K562 (cell line): Measurements from ENCODE around the gene ECT2. TPM values are rescaled to one million over a fixed set of nuclear protein-coding genes. Genes with fewer than 3 reads are reported as not detected.

Source experiments
- ATAC-seq: fragments of 200-7000 bp; cut with Tn5 transposase; 3 replicates; pipeline ENCODE4 v1.9.1; 2020; ENCODE audit warnings: moderate library complexity
- BruUV-seq: library from RNA; stranded (reverse); fragments of 400-500 nt; replicated peaks from 2 replicates; lab custom pipeline; 2021; lab: Mats Ljungman, UMichigan
- CTCF ChIA-PET: fragments of 300-600 bp; formaldehyde crosslinking; extraction: SDS; loops from one replicate; lab custom pipeline; 2021; ENCODE audit warnings: low intra/inter-chr PET ratio; lab: Yijun Ruan, JAX
- POLR2A ChIA-PET: fragments of 300-600, 350-650 bp; sonication (Branson Sonifier 250); formaldehyde crosslinking; extraction: SDS; loops from one replicate; lab custom pipeline; 2021; ENCODE audit warnings: antibody characterized with exemption, inconsistent platforms; lab: Yijun Ruan, JAX
- DNase-seq, 4 experiments: peaks; one replicate each; pipeline versions ENCODE4 v3.0.0 to v3.0.0-alpha.2; 2011 to 2018; ENCODE audit warnings: low spot score in 3 of 4, mixed read lengths in 3 of 4; ENCODE audit errors: extremely low read depth in 1 of 4
- FAIRE-seq: peaks from 2 replicates; lab custom pipeline; 2011; peaks lifted over from hg19 to GRCh38; lab: Jason Lieb, UNC
- H2AFZ ChIP-seq: 2 replicates; pipeline ENCODE4 v1.6.0; 2011; ENCODE audit warnings: low read depth, low read length, control low read depth, inconsistent platforms
- H3K27ac ChIP-seq: fragments of 200-600 bp; 3 replicates; pipeline ENCODE4 v1.8.0; 2011; ENCODE audit warnings: low read depth, mild to moderate bottlenecking, control low read depth, inconsistent platforms, low read length, moderate library complexity, mixed read lengths; ENCODE audit errors: extremely low read depth
- H3K27me3 ChIP-seq, 2 experiments: fragments of 300-600 bp in 1 of 2; 2 replicates in 1 of 2; 3 replicates in 1 of 2; pipeline versions ENCODE4 v1.6.0 to v1.8.0; 2011; ENCODE audit warnings: inconsistent platforms in 2 of 2, low read length in 2 of 2, mild to moderate bottlenecking in 1 of 2, mixed read lengths in 1 of 2, moderate library complexity in 1 of 2; ENCODE audit not compliant: control insufficient read depth in 2 of 2, insufficient read depth in 2 of 2
- H3K36me3 ChIP-seq: fragments of 300-600 bp; 3 replicates; pipeline ENCODE4 v1.8.0; 2011; ENCODE audit warnings: mild to moderate bottlenecking, low read length, inconsistent platforms; ENCODE audit not compliant: control insufficient read depth, insufficient read depth
- H3K4me1 ChIP-seq, 2 experiments: fragments of 200-600 bp in 1 of 2; replicated peaks in 1 of 2; 2 replicates in 1 of 2; 3 replicates in 1 of 2; pipeline versions ENCODE4 v1.5.1 to v1.8.0; 2011; ENCODE audit warnings: inconsistent platforms in 2 of 2, low read length in 2 of 2, mild to moderate bottlenecking in 1 of 2, mixed read lengths in 1 of 2, moderate library complexity in 1 of 2; ENCODE audit not compliant: control insufficient read depth in 2 of 2, insufficient read depth in 2 of 2
- H3K4me2 ChIP-seq: 2 replicates; pipeline ENCODE4 v1.6.1; 2011; ENCODE audit warnings: low read length, control low read depth, inconsistent platforms, mixed read lengths; ENCODE audit not compliant: insufficient read depth
- H3K4me3 ChIP-seq: fragments of 200-600 bp; sonication (generic), shearing (Covaris generic); 2 replicates; pipeline ENCODE4 v1.5.1; 2016; ENCODE audit warnings: control low read depth, inconsistent platforms
- H3K79me2 ChIP-seq: fragments of 200-600 bp; 3 replicates; pipeline ENCODE4 v1.8.0; 2011; ENCODE audit warnings: low read length, inconsistent platforms; ENCODE audit not compliant: control insufficient read depth, insufficient read depth
- H3K9ac ChIP-seq, 2 experiments: 2 replicates each; pipeline versions ENCODE4 v1.6.0 to v1.6.1; 2011; ENCODE audit warnings: low read depth in 2 of 2, low read length in 2 of 2, control low read depth in 1 of 2, inconsistent platforms in 1 of 2, mild to moderate bottlenecking in 1 of 2, mixed read lengths in 1 of 2; ENCODE audit not compliant: insufficient read depth in 1 of 2
- H3K9me1 ChIP-seq: one replicate; pipeline ENCODE4 v1.6.0; 2011; ENCODE audit warnings: inconsistent platforms, mild to moderate bottlenecking, low read length, moderate library complexity; ENCODE audit not compliant: control insufficient read depth, insufficient read depth
- H3K9me3 ChIP-seq: replicated peaks from 2 replicates; pipeline ENCODE4 v1.5.1; 2011; ENCODE audit warnings: low read depth, low read length, inconsistent platforms; ENCODE audit not compliant: control insufficient read depth, insufficient read depth
- H4K20me1 ChIP-seq: replicated peaks from 2 replicates; pipeline ENCODE4 v1.6.1; 2011; ENCODE audit warnings: low read length, inconsistent platforms, mixed read lengths; ENCODE audit not compliant: control insufficient read depth, insufficient read depth
- HDAC1 ChIP-seq, 2 experiments: fragments of 450-650 bp; IDR thresholded peaks; 2 replicates each; pipeline ENCODE4 v1.6.1; 2016 to 2017; ENCODE audit warnings: inconsistent platforms in 1 of 2, mild to moderate bottlenecking in 1 of 2, moderate library complexity in 1 of 2
- KDM2B ChIP-seq: fragments of 250-450 bp; sonication (Bioruptor Pico); IDR thresholded peaks from 2 replicates; pipeline ENCODE4 v1.8.0; 2021; ENCODE audit warnings: mild to moderate bottlenecking, moderate library complexity
- NR2C1 ChIP-seq, 2 experiments: fragments of 450-650 bp; IDR thresholded peaks; 2 replicates each; pipeline ENCODE4 v1.6.1; 2017; ENCODE audit warnings: mild to moderate bottlenecking in 2 of 2, antibody characterized with exemption in 1 of 2, inconsistent platforms in 1 of 2, missing compliant biosample characterization in 1 of 2, missing genetic modification characterization in 1 of 2
- SP1 ChIP-seq: sonication (generic); formaldehyde crosslinking; IDR thresholded peaks from 2 replicates; pipeline ENCODE4 v1.8.1; 2022; ENCODE audit warnings: mild to moderate bottlenecking, missing genetic modification reagents
- WGBS: fragments of 100-300 bp; shearing (Covaris generic); methylation state at CpG from one replicate; pipeline ENCODE4 v1.1.6; 2016; ENCODE audit warnings: low coverage, mixed read lengths; ENCODE audit not compliant: insufficient coverage; ENCODE audit errors: missing lambda C conversion rate; 5-methylcytosine and 5-hydroxymethylcytosine counted together
- in situ Hi-C: fragments of 300-500 bp; cut with MboI; formaldehyde crosslinking; loops from 4 replicates; pipeline ENCODE4 v1.15.0; 2018; ENCODE audit warnings: inconsistent platforms, mixed read lengths
- intact Hi-C: fragments of 100-400 bp; cut with micrococcal nuclease; formaldehyde crosslinking; loops from 2 replicates; pipeline ENCODE4 v1.14.2; 2022
- polyA plus RNA-seq, 8 experiments: library from polyadenylated mRNA; depleted of rRNA in 4 of 8; stranded (reverse) in 5 of 8; unstranded in 3 of 8; fragments of >200 nt; fragmentation: Nextera tagmentation in 2 of 8; fragmentation: Illumina TruSeq in 1 of 8; extraction: Ambion mirVana in 2 of 8; extraction: Trizol in 1 of 8; gene quantifications; 2 replicates each; pipeline versions ENCODE4 v1.2.1 to v1.2.3, GENCODE V29; 2011 to 2014; ENCODE audit warnings: inconsistent platforms in 1 of 8, missing spikeins in 1 of 8
- total RNA-seq, 7 experiments: library from RNA; depleted of rRNA in 6 of 7; stranded (reverse); fragments of >200 nt in 6 of 7; fragmentation: Illumina TruSeq in 2 of 7; extraction: Trizol in 2 of 7; gene quantifications; 2 replicates each; pipeline versions ENCODE4 v1.2.1 to v1.2.3, GENCODE V29; 2011 to 2021; ENCODE audit warnings: low replicate concordance in 1 of 7
- TF ChIP-seq, protein P1 (sequence below): fragments of 250-450 bp; sonication (Bioruptor Pico); IDR thresholded peaks from 2 replicates; pipeline ENCODE4 v1.8.0; 2021; ENCODE audit warnings: borderline replicate concordance, mild to moderate bottlenecking, moderate library complexity; ENCODE audit not compliant: poor library complexity, severe bottlenecking
- TF ChIP-seq, protein P2 (sequence below), 3 experiments: IDR thresholded peaks in 2 of 3; conservative IDR thresholded peaks in 1 of 3; 2 replicates each; pipeline ENCODE4 v1.5.1; 2011 to 2012; ENCODE audit warnings: low read length in 3 of 3, mild to moderate bottlenecking in 3 of 3, control low read depth in 2 of 3, improper control_type of control experiment in 1 of 3, inconsistent platforms in 1 of 3, low read depth in 1 of 3, mixed read lengths in 1 of 3, moderate library complexity in 1 of 3; ENCODE audit not compliant: insufficient read depth in 2 of 3
- TF ChIP-seq, protein P3 (sequence below), 2 experiments: fragments of 450-650 bp; IDR thresholded peaks; 2 replicates each; pipeline ENCODE4 v1.6.1; 2018; ENCODE audit warnings: mild to moderate bottlenecking in 2 of 2, low read depth in 1 of 2; ENCODE audit not compliant: partially characterized antibody in 2 of 2

Gene ECT2
- total and polyA plus RNA-seq, 9 of the 15 experiments (the other 6 are each of a cell fraction or from before 2014, with no cell fraction given): 19.0 to 53.0 (median 36.5) TPM

DNA sequence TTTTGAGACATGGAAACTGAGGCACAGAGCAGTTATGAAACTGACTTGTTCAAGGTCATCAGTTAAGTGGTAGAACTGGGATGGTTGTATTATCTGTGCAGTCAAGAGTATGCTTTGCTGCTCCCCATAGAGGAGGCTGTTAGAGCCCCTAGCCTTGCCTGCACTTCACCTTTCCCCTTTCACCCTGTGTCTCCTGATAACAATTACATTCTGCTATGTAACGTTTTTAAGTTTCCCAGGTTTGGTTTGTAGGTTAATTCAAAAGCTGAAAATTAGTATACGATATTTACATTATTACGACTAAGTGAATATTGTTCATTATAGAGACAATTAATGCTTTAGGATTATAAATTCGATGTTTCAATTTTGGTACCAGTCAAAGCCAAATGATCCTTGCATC lies 89.9 kb downstream of the ECT2 start:
- no peaks in the 10 kb centered on the region for H3K36me3 ChIP-seq
- DNase-seq (no peak), FAIRE-seq (no peak), ATAC-seq (no peak)
- no peaks in the 10 kb centered on the region for H3K79me2 ChIP-seq
- peak overlapping the region; percentile 17; the same call in 1 of the 2 replicates for H2AFZ ChIP-seq
- in situ Hi-C loops (no loop called here), intact Hi-C loops (no loop called here)
- no peak overlapping the region for H3K9ac ChIP-seq
- ChIA-PET CTCF (no interaction called here), POLR2A (no interaction called here)
- peaks cover 4 to 15% of the 10 kb centered on the region in 2 experiments; a peak in 3 of 5 replicates for H3K4me1 ChIP-seq
- no peaks in the 10 kb centered on the region for H3K27me3 ChIP-seq
- no peaks in the 10 kb centered on the region for H4K20me1 ChIP-seq
- TF ChIP-seq, protein P1, sequence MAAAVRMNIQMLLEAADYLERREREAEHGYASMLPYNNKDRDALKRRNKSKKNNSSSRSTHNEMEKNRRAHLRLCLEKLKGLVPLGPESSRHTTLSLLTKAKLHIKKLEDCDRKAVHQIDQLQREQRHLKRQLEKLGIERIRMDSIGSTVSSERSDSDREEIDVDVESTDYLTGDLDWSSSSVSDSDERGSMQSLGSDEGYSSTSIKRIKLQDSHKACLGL (CRISPR knock-in tag): no peak
- no peak for TF ChIP-seq SP1
- TF ChIP-seq KDM2B: no peak
- TF ChIP-seq NR2C1 (IDR thresholded peaks at IDR 0.05): peak; percentile 65
- TF ChIP-seq NR2C1 (tag; IDR thresholded peaks at IDR 0.05): peak; percentile 55
- WGBS: 62% methylated on average over 4 of the region's 4 CpGs
- H3K27ac ChIP-seq: no peak overlapping the region
- no TSS peak for BruUV-seq
- no peak overlapping the region for H3K4me2 ChIP-seq
- H3K9me1 ChIP-seq: no peaks in the 10 kb centered on the region
- no peaks in the 10 kb centered on the region for H3K9me3 ChIP-seq
- no peak overlapping the region for H3K4me3 ChIP-seq

DNA sequence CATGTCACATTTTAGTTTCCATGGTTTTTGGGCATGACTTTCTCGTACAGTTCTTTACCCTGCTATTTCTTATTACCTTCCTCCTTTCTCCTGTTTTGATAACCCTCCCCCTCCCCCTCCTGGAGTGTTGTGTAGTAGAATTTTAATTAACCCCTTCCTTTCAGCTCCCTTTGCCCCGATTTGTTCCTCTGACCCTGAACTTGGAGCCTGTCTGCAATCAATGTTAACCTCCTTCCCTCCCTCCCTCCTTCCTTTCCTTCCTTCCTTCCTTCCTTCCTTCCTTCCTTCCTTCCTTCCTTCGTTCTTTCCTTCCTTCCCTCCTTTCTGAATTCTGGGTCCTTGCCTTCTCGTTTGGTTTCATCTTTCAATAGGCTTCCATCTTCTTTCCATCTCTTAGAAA lies 90.4 kb downstream of the ECT2 start:
- ChIA-PET POLR2A (no interaction called here), CTCF (no interaction called here)
- DNase-seq: no peak
- Histone ChIP-seq H3K9ac (no peak overlapping the region), H4K20me1 (no peaks in the 10 kb centered on the region), H2AFZ (peak overlapping the region; percentile 49), H3K4me2 (no peak overlapping the region), H3K4me3 (no peak overlapping the region), H3K9me1 (no peaks in the 10 kb centered on the region), H3K27me3 (no peaks in the 10 kb centered on the region), H3K79me2 (no peaks in the 10 kb centered on the region), H3K4me1 (peaks cover 4 to 17% of the 10 kb centered on the region in 2 experiments; a peak in 3 of 5 replicates), H3K36me3 (no peaks in the 10 kb centered on the region), H3K9me3 (no peaks in the 10 kb centered on the region), H3K27ac (no peak overlapping the region)
- 39% methylated on average over 3 of the region's 4 CpGs for WGBS
- intact Hi-C loops (no loop called here), in situ Hi-C loops (no loop called here)
- no peak for FAIRE-seq
- no peak for ATAC-seq
- no TSS peak for BruUV-seq
- peak in 1 of 2 experiments; percentile 20; a peak in 1 of 4 replicates for TF ChIP-seq HDAC1 (IDR thresholded peaks at IDR 0.05)
- TF ChIP-seq, protein P2, sequence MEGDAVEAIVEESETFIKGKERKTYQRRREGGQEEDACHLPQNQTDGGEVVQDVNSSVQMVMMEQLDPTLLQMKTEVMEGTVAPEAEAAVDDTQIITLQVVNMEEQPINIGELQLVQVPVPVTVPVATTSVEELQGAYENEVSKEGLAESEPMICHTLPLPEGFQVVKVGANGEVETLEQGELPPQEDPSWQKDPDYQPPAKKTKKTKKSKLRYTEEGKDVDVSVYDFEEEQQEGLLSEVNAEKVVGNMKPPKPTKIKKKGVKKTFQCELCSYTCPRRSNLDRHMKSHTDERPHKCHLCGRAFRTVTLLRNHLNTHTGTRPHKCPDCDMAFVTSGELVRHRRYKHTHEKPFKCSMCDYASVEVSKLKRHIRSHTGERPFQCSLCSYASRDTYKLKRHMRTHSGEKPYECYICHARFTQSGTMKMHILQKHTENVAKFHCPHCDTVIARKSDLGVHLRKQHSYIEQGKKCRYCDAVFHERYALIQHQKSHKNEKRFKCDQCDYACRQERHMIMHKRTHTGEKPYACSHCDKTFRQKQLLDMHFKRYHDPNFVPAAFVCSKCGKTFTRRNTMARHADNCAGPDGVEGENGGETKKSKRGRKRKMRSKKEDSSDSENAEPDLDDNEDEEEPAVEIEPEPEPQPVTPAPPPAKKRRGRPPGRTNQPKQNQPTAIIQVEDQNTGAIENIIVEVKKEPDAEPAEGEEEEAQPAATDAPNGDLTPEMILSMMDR (IDR thresholded peaks at IDR 0.05 in 2 of 3, conservative IDR thresholded peaks at IDR 0.05 in 1 of 3; ENCODE audit: insufficient read depth in 2 of 3, low read depth in 1 of 3, low read length in 3 of 3): no peak
- TF ChIP-seq, protein P3, sequence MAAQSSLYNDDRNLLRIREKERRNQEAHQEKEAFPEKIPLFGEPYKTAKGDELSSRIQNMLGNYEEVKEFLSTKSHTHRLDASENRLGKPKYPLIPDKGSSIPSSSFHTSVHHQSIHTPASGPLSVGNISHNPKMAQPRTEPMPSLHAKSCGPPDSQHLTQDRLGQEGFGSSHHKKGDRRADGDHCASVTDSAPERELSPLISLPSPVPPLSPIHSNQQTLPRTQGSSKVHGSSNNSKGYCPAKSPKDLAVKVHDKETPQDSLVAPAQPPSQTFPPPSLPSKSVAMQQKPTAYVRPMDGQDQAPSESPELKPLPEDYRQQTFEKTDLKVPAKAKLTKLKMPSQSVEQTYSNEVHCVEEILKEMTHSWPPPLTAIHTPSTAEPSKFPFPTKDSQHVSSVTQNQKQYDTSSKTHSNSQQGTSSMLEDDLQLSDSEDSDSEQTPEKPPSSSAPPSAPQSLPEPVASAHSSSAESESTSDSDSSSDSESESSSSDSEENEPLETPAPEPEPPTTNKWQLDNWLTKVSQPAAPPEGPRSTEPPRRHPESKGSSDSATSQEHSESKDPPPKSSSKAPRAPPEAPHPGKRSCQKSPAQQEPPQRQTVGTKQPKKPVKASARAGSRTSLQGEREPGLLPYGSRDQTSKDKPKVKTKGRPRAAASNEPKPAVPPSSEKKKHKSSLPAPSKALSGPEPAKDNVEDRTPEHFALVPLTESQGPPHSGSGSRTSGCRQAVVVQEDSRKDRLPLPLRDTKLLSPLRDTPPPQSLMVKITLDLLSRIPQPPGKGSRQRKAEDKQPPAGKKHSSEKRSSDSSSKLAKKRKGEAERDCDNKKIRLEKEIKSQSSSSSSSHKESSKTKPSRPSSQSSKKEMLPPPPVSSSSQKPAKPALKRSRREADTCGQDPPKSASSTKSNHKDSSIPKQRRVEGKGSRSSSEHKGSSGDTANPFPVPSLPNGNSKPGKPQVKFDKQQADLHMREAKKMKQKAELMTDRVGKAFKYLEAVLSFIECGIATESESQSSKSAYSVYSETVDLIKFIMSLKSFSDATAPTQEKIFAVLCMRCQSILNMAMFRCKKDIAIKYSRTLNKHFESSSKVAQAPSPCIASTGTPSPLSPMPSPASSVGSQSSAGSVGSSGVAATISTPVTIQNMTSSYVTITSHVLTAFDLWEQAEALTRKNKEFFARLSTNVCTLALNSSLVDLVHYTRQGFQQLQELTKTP (IDR thresholded peaks at IDR 0.05; ENCODE audit: low read depth in 1 of 2, partially characterized antibody in 2 of 2): peak in 1 of 2 experiments; percentile 73
